ENCODE data around the gene AKT2. TPM values are rescaled to one million over a fixed set of nuclear protein-coding genes. Genes with fewer than 3 reads are reported as not detected.

The AKT2 gene
- total RNA-seq, 1 donor from 2014 or later: 127 TPM

- Mint-ChIP-seq H3K36me3 (ENCODE audit: low read depth, unreplicated experiment) (peaks cover 1% of the 10 kb centered on the region), H3K4me3 (ENCODE audit: unreplicated experiment) (no peak overlapping the region), H3K27me3 (ENCODE audit: low read depth, unreplicated experiment) (no peaks in the 10 kb centered on the region), H3K27ac (ENCODE audit: unreplicated experiment) (no peak overlapping the region), H3K9me3 (ENCODE audit: unreplicated experiment) (no peaks in the 10 kb centered on the region), H3K4me1 (ENCODE audit: low read depth, unreplicated experiment) (no peaks in the 10 kb centered on the region)
- Histone ChIP-seq H4K20me1 (ENCODE audit: insufficient read depth, low read length) (no peaks in the 10 kb centered on the region), H3K4me1 (ENCODE audit: insufficient read depth, low read length) (no peaks in the 10 kb centered on the region), H3K79me2 (ENCODE audit: insufficient read depth, low read length) (no peaks in the 10 kb centered on the region), H3K9ac (ENCODE audit: low read length) (no peak overlapping the region), H3K9me3 (ENCODE audit: insufficient read depth, low read depth, low read length) (no peaks in the 10 kb centered on the region), H2AFZ (ENCODE audit: low read depth, low read length) (no peak overlapping the region), H3K4me3 (ENCODE audit: insufficient read depth, low read depth, low read length) (no peak overlapping the region), H3K36me3 (ENCODE audit: insufficient read depth, low read length) (no peaks in the 10 kb centered on the region), H3K27ac (ENCODE audit: low read depth, low read length) (no peak overlapping the region), H3K27me3 (ENCODE audit: insufficient read depth, low read length) (no peaks in the 10 kb centered on the region), H3K4me2 (ENCODE audit: low read length) (no peak overlapping the region)
- no peak for FAIRE-seq
- no peak for TF ChIP-seq EZH2 (IDR thresholded peaks at IDR 0.05; ENCODE audit: insufficient read depth, low read length)
- TF ChIP-seq CTCF (IDR thresholded peaks at IDR 0.05; ENCODE audit: insufficient read depth, low read depth, low read length): no peak
- no peak for DNase-seq (ENCODE audit: low read depth)
Observed at GRCh38 chr19:40313229-40313983, 28.3 kb upstream of the AKT2 start.

- no peak overlapping the region for H3K4me2 ChIP-seq (ENCODE audit: low read length)
- no peak overlapping the region for H3K9ac ChIP-seq (ENCODE audit: low read length)
- no peaks in the 10 kb centered on the region for H3K9me3 ChIP-seq (ENCODE audit: insufficient read depth, low read depth, low read length)
- no peaks in the 10 kb centered on the region for H4K20me1 ChIP-seq (ENCODE audit: insufficient read depth, low read length)
- Mint-ChIP-seq H3K9me3 (ENCODE audit: unreplicated experiment) (no peaks in the 10 kb centered on the region), H3K4me3 (ENCODE audit: unreplicated experiment) (no peak overlapping the region), H3K27ac (ENCODE audit: unreplicated experiment) (no peak overlapping the region), H3K36me3 (ENCODE audit: low read depth, unreplicated experiment) (peaks cover 1% of the 10 kb centered on the region), H3K4me1 (ENCODE audit: low read depth, unreplicated experiment) (no peaks in the 10 kb centered on the region), H3K27me3 (ENCODE audit: low read depth, unreplicated experiment) (no peaks in the 10 kb centered on the region)
- H3K36me3 ChIP-seq (ENCODE audit: insufficient read depth, low read length): no peaks in the 10 kb centered on the region
- H3K4me3 ChIP-seq (ENCODE audit: insufficient read depth, low read depth, low read length): no peak overlapping the region
- no peaks in the 10 kb centered on the region for H3K27me3 ChIP-seq (ENCODE audit: insufficient read depth, low read length)
- H2AFZ ChIP-seq (ENCODE audit: low read depth, low read length): no peak overlapping the region
- FAIRE-seq (no peak), DNase-seq (ENCODE audit: low read depth) (no peak)
- TF ChIP-seq CTCF (IDR thresholded peaks at IDR 0.05; ENCODE audit: insufficient read depth, low read depth, low read length) (no peak), EZH2 (IDR thresholded peaks at IDR 0.05; ENCODE audit: insufficient read depth, low read length) (no peak)
- no peak overlapping the region for H3K27ac ChIP-seq (ENCODE audit: low read depth, low read length)
- H3K4me1 ChIP-seq (ENCODE audit: insufficient read depth, low read length): no peaks in the 10 kb centered on the region
- no peaks in the 10 kb centered on the region for H3K79me2 ChIP-seq (ENCODE audit: insufficient read depth, low read length)
Observed at GRCh38 chr19:40312533-40312932, 27.4 kb upstream of the AKT2 start.

GRCh38 chr19:40309666-40310065, 24.5 kb upstream of the AKT2 start:
- Mint-ChIP-seq H3K4me3 (ENCODE audit: unreplicated experiment) (no peak overlapping the region), H3K27me3 (ENCODE audit: low read depth, unreplicated experiment) (no peaks in the 10 kb centered on the region), H3K36me3 (ENCODE audit: low read depth, unreplicated experiment) (no peaks in the 10 kb centered on the region), H3K4me1 (ENCODE audit: low read depth, unreplicated experiment) (no peaks in the 10 kb centered on the region), H3K27ac (ENCODE audit: unreplicated experiment) (no peak overlapping the region), H3K9me3 (ENCODE audit: unreplicated experiment) (no peaks in the 10 kb centered on the region)
- no peak overlapping the region for H3K27ac ChIP-seq (ENCODE audit: low read depth, low read length)
- H3K9me3 ChIP-seq (ENCODE audit: insufficient read depth, low read depth, low read length): no peaks in the 10 kb centered on the region
- H3K4me1 ChIP-seq (ENCODE audit: insufficient read depth, low read length): no peaks in the 10 kb centered on the region
- FAIRE-seq: no peak
- H3K4me2 ChIP-seq (ENCODE audit: low read length): no peak overlapping the region
- no peak overlapping the region for H3K4me3 ChIP-seq (ENCODE audit: insufficient read depth, low read depth, low read length)
- H3K27me3 ChIP-seq (ENCODE audit: insufficient read depth, low read length): no peaks in the 10 kb centered on the region
- no peak overlapping the region for H3K9ac ChIP-seq (ENCODE audit: low read length)
- no peaks in the 10 kb centered on the region for H3K79me2 ChIP-seq (ENCODE audit: insufficient read depth, low read length)
- no peak overlapping the region for H2AFZ ChIP-seq (ENCODE audit: low read depth, low read length)
- no peak for DNase-seq (ENCODE audit: low read depth)
- no peaks in the 10 kb centered on the region for H4K20me1 ChIP-seq (ENCODE audit: insufficient read depth, low read length)
- H3K36me3 ChIP-seq (ENCODE audit: insufficient read depth, low read length): no peaks in the 10 kb centered on the region
- TF ChIP-seq EZH2 (IDR thresholded peaks at IDR 0.05; ENCODE audit: insufficient read depth, low read length) (no peak), CTCF (IDR thresholded peaks at IDR 0.05; ENCODE audit: insufficient read depth, low read depth, low read length) (no peak)
